Activated CD4-positive, alpha-beta T cell treated with anti-CD3 and anti-CD28 coated beads for 36 hours (primary cell): ENCODE results near the gene LITAF. TPM values are rescaled to one million over a fixed set of nuclear protein-coding genes. Genes with fewer than 3 reads are reported as not detected.

Experiments
- ATAC-seq: fragments of 200-7000 bp; cut with Tn5 transposase; one replicate; pipeline ENCODE4 v1.10.0; 2021; ENCODE audit warnings: mild to moderate bottlenecking, moderate library complexity
- CTCF ChIA-PET: fragments of 350-600 bp; sonication (Branson Sonifier 250); formaldehyde crosslinking; loops from one replicate; lab custom pipeline; 2021; ENCODE audit warnings: antibody characterized with exemption; lab: Charles Lee
- POLR2A ChIA-PET: fragments of 350-600 bp; sonication (Branson Sonifier 250); formaldehyde crosslinking; loops from one replicate; lab custom pipeline; 2021; ENCODE audit warnings: antibody characterized with exemption, inconsistent platforms; lab: Charles Lee
- DNase-seq: peaks from one replicate; pipeline ENCODE4 v3.0.0-alpha.2; 2020
- H3K27ac Mint-ChIP-seq: one replicate; pipeline ENCODE4 v1.8.0; 2021; ENCODE audit warnings: mixed read lengths
- H3K27me3 Mint-ChIP-seq: one replicate; pipeline ENCODE4 v1.8.0; 2021; ENCODE audit warnings: mixed read lengths
- H3K36me3 Mint-ChIP-seq: one replicate; pipeline ENCODE4 v1.8.0; 2021; ENCODE audit warnings: low read depth, mixed read lengths
- H3K4me1 Mint-ChIP-seq: one replicate; pipeline ENCODE4 v1.8.0; 2021; ENCODE audit warnings: mixed read lengths
- H3K4me3 Mint-ChIP-seq: one replicate; pipeline ENCODE4 v1.8.0; 2021; ENCODE audit warnings: mild to moderate bottlenecking, moderate library complexity, mixed read lengths
- H3K9me3 Mint-ChIP-seq: one replicate; pipeline ENCODE4 v1.8.0; 2021; ENCODE audit warnings: low read depth, mixed read lengths
- intact Hi-C, 2 experiments: fragments of 100-400 bp; cut with DNase I in 1 of 2; cut with micrococcal nuclease in 1 of 2; formaldehyde crosslinking; loops; one replicate each; pipeline versions ENCODE4 v1.14.2 to v1.15.1; 2022 to 2024; cut with DNase I, micrococcal nuclease
- total RNA-seq, 2 experiments: library from RNA; stranded (reverse); gene quantifications; one replicate each; pipeline ENCODE4 v1.2.3, GENCODE V29; 2021

LITAF gene
- total RNA-seq = 100 to 1,000 TPM in 1 of 2 experiments, 10 to 100 TPM in 1; 99.0 to 116 TPM

GRCh38 chr16:11586856-11587642 lies at the start of gene LITAF:
Gene LITAF, minus strand, starts transcription at chr16:11586919. Its CDS starts 30,189 bp downstream, at chr16:11556730.
- Mint-ChIP-seq H3K4me3 (peak within 1 kb of the TSS; percentile 89), H3K4me1 (peaks cover 32% of the 10 kb centered on the region), H3K9me3 (no peaks in the 10 kb centered on the region), H3K27ac (peak within 1 kb of the TSS; percentile 90), H3K36me3 (peaks cover 18% of the 10 kb centered on the region), H3K27me3 (no peaks in the 10 kb centered on the region)
- CTCF ChIA-PET = interaction anchor here (1.0 to 1.4 kb wide), 2 partner anchors 35 to 57 kb away, joined by 3 to 5 read pairs; no protein-coding TSS in a partner anchor
- ATAC-seq (peak; percentile 53), DNase-seq (peak; percentile 74)
- intact Hi-C loops = loop anchor here (2.0 to 10.0 kb wide), 11 partner anchors 34 to 950 kb away; partner anchors contain the start of genes GSPT1 (in 2 of the 2), CLEC16A (in 1 of the 2) and ZC3H7A (in 1 of the 2)
- POLR2A ChIA-PET = interaction anchor here (0.5 to 0.7 kb wide), 2 partner anchors 26 to 35 kb away, joined by 3 read pairs; no protein-coding TSS in a partner anchor

- no peak overlapping the region for H3K4me3 Mint-ChIP-seq
- no peaks in the 10 kb centered on the region for H3K36me3 Mint-ChIP-seq
- H3K9me3 Mint-ChIP-seq = no peaks in the 10 kb centered on the region
- intact Hi-C loops = no loop called here
- no peak for DNase-seq
- ChIA-PET CTCF (interaction anchor here (0.7 to 0.9 kb wide), 2 partner anchors 17 to 104 kb away, joined by 3 to 5 read pairs; no protein-coding TSS in a partner anchor), POLR2A (interaction anchor here (0.6 kb wide), 1 partner anchor 29 kb away, joined by 4 read pairs; no protein-coding TSS in a partner anchor)
- H3K27ac Mint-ChIP-seq = no peak overlapping the region
- no peaks in the 10 kb centered on the region for H3K27me3 Mint-ChIP-seq
- ATAC-seq = no peak
- peaks cover 16% of the 10 kb centered on the region for H3K4me1 Mint-ChIP-seq
These were observed 49.5 kb upstream of the LITAF start for GRCh38 chr16:11636172-11636721.

- intact Hi-C loops = no loop called here
- H3K27ac Mint-ChIP-seq = no peak overlapping the region
- H3K4me1 Mint-ChIP-seq = peaks cover 15% of the 10 kb centered on the region
- H3K4me3 Mint-ChIP-seq = no peak overlapping the region
- H3K27me3 Mint-ChIP-seq = no peaks in the 10 kb centered on the region
- POLR2A ChIA-PET = interaction anchor here (0.6 kb wide), 1 partner anchor 29 kb away, joined by 4 read pairs; no protein-coding TSS in a partner anchor
- no peaks in the 10 kb centered on the region for H3K9me3 Mint-ChIP-seq
- ATAC-seq (no peak), DNase-seq (no peak)
- no peaks in the 10 kb centered on the region for H3K36me3 Mint-ChIP-seq
- CTCF ChIA-PET = interaction anchor here (0.6 to 0.9 kb wide), 2 partner anchors 104 to 488 kb away, joined by 3 to 5 read pairs; no protein-coding TSS in a partner anchor
These were observed 49.0 kb upstream of the LITAF start for GRCh38 chr16:11635679-11636171.

GRCh38 chr16:11635113-11635652 lies 48.5 kb upstream of the LITAF start:
- Mint-ChIP-seq H3K4me1 (peaks cover 17% of the 10 kb centered on the region), H3K36me3 (no peaks in the 10 kb centered on the region), H3K4me3 (no peak overlapping the region), H3K27ac (no peak overlapping the region), H3K27me3 (no peaks in the 10 kb centered on the region), H3K9me3 (no peaks in the 10 kb centered on the region)
- no peak for DNase-seq
- ChIA-PET POLR2A (no interaction called here), CTCF (interaction anchor here (0.6 kb wide), 1 partner anchor 488 kb away, joined by 3 read pairs; no protein-coding TSS in a partner anchor)
- intact Hi-C loops = no loop called here
- ATAC-seq = no peak

GRCh38 chr16:11634312-11634711 lies 47.6 kb upstream of the LITAF start:
- DNase-seq (no peak), ATAC-seq (no peak)
- ChIA-PET CTCF (interaction anchor here (0.6 to 0.8 kb wide), 3 partner anchors 56 to 81 kb away, joined by 3 read pairs; no protein-coding TSS in a partner anchor), POLR2A (no interaction called here)
- H3K27ac Mint-ChIP-seq = no peak overlapping the region
- peaks cover 24% of the 10 kb centered on the region for H3K4me1 Mint-ChIP-seq
- intact Hi-C loops = no loop called here
- H3K4me3 Mint-ChIP-seq = no peak overlapping the region
- no peaks in the 10 kb centered on the region for H3K9me3 Mint-ChIP-seq
- H3K36me3 Mint-ChIP-seq = no peaks in the 10 kb centered on the region
- no peaks in the 10 kb centered on the region for H3K27me3 Mint-ChIP-seq

- no peak overlapping the region for H3K4me3 Mint-ChIP-seq
- ChIA-PET POLR2A (no interaction called here), CTCF (no interaction called here)
- DNase-seq = no peak
- H3K27ac Mint-ChIP-seq = no peak overlapping the region
- no peak for ATAC-seq
- no peaks in the 10 kb centered on the region for H3K9me3 Mint-ChIP-seq
- intact Hi-C loops = no loop called here
- no peaks in the 10 kb centered on the region for H3K27me3 Mint-ChIP-seq
- H3K4me1 Mint-ChIP-seq = peaks cover 31% of the 10 kb centered on the region
- H3K36me3 Mint-ChIP-seq = no peaks in the 10 kb centered on the region
These were observed 46.4 kb upstream of the LITAF start for GRCh38 chr16:11633113-11633512.

- intact Hi-C loops = no loop called here
- ATAC-seq (no peak), DNase-seq (no peak)
- H3K4me1 Mint-ChIP-seq = peaks cover 34% of the 10 kb centered on the region
- H3K4me3 Mint-ChIP-seq = no peak overlapping the region
- H3K9me3 Mint-ChIP-seq = no peaks in the 10 kb centered on the region
- ChIA-PET CTCF (no interaction called here), POLR2A (interaction anchor here (0.6 kb wide), 1 partner anchor 380 kb away, joined by 3 read pairs; no protein-coding TSS in a partner anchor)
- H3K36me3 Mint-ChIP-seq = no peaks in the 10 kb centered on the region
- no peak overlapping the region for H3K27ac Mint-ChIP-seq
- no peaks in the 10 kb centered on the region for H3K27me3 Mint-ChIP-seq
These were observed 45.8 kb upstream of the LITAF start for GRCh38 chr16:11632455-11632939.

- CTCF ChIA-PET = interaction anchor here (1.1 to 1.8 kb wide), 3 partner anchors 9 to 101 kb away, joined by 3 to 6 read pairs (median 3); no protein-coding TSS in a partner anchor
- Mint-ChIP-seq H3K9me3 (no peaks in the 10 kb centered on the region), H3K36me3 (no peaks in the 10 kb centered on the region), H3K27me3 (no peaks in the 10 kb centered on the region), H3K4me1 (peaks cover 34% of the 10 kb centered on the region), H3K4me3 (no peak overlapping the region), H3K27ac (no peak overlapping the region)
- DNase-seq (no peak), ATAC-seq (no peak)
- POLR2A ChIA-PET = no interaction called here
- intact Hi-C loops = no loop called here
These were observed 44.5 kb upstream of the LITAF start for GRCh38 chr16:11631214-11631613.

GRCh38 chr16:11630768-11631056 lies 44.0 kb upstream of the LITAF start:
- POLR2A ChIA-PET = no interaction called here
- Mint-ChIP-seq H3K27me3 (no peaks in the 10 kb centered on the region), H3K36me3 (no peaks in the 10 kb centered on the region), H3K4me3 (no peak overlapping the region), H3K9me3 (no peaks in the 10 kb centered on the region), H3K4me1 (peaks cover 36% of the 10 kb centered on the region), H3K27ac (no peak overlapping the region)
- DNase-seq = no peak
- CTCF ChIA-PET = interaction anchor here (0.8 to 1.8 kb wide), 4 partner anchors 9 to 206 kb away, joined by 3 to 6 read pairs (median 4); no protein-coding TSS in a partner anchor
- ATAC-seq = no peak
- intact Hi-C loops = no loop called here

GRCh38 chr16:11630046-11630767 lies 43.5 kb upstream of the LITAF start:
- POLR2A ChIA-PET = no interaction called here
- intact Hi-C loops = no loop called here
- ATAC-seq (no peak), DNase-seq (no peak)
- CTCF ChIA-PET = interaction anchor here (0.6 to 1.8 kb wide), 5 partner anchors 10 to 207 kb away, joined by 3 to 6 read pairs (median 3); no protein-coding TSS in a partner anchor
- H3K4me3 Mint-ChIP-seq = no peak overlapping the region
- H3K27ac Mint-ChIP-seq = no peak overlapping the region
- H3K9me3 Mint-ChIP-seq = no peaks in the 10 kb centered on the region
- H3K4me1 Mint-ChIP-seq = peaks cover 40% of the 10 kb centered on the region
- no peaks in the 10 kb centered on the region for H3K36me3 Mint-ChIP-seq
- no peaks in the 10 kb centered on the region for H3K27me3 Mint-ChIP-seq
